ENCODE data around the gene CD24. TPM values are rescaled to one million over a fixed set of nuclear protein-coding genes. Genes with fewer than 3 reads are reported as not detected.
"Not testable (repeated sequence)": the region's sequence is repeated elsewhere in the genome, so short reads cannot be mapped to it uniquely, and the experiment has no call there.

The CD24 gene, protein sequence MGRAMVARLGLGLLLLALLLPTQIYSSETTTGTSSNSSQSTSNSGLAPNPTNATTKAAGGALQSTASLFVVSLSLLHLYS
- total RNA-seq: 63.6 TPM
- long read RNA-seq, transcript CD24-201 (2 exons, 2,180 nt): major isoform, 19 of 31 reads
- long read RNA-seq, transcript CD24-204 (3 exons, 2,513 nt): minor isoform, 9 of 31 reads
- long read RNA-seq, partial matches to known transcripts: 2 of 31 reads
- long read RNA-seq, other reads (novel, unspliced or antisense): 1 of 31 reads

GRCh38 chr6:106974336-106974998, at the start of gene CD24:
Gene CD24, minus strand, starts transcription at chr6:106974729. Its CDS starts 83 bp downstream, at chr6:106974646.
- intact Hi-C loops (cut with DNase I): no loop called here
- no peaks in the 10 kb centered on the region for H3K9me3 ChIP-seq
- peak within 1 kb of the TSS; percentile 65 for H3K4me3 ChIP-seq
- peaks cover 41% of the 10 kb centered on the region for H3K27me3 ChIP-seq
- peak; percentile 74 for DNase-seq
- TF ChIP-seq CTCF (IDR thresholded peaks at IDR 0.05): no peak
- peak; percentile 65 for ATAC-seq
- H3K36me3 ChIP-seq: no peaks in the 10 kb centered on the region
- peaks cover 16% of the 10 kb centered on the region for H3K4me1 ChIP-seq
- peak within 1 kb of the TSS; percentile 42 for H3K27ac ChIP-seq

DNA sequence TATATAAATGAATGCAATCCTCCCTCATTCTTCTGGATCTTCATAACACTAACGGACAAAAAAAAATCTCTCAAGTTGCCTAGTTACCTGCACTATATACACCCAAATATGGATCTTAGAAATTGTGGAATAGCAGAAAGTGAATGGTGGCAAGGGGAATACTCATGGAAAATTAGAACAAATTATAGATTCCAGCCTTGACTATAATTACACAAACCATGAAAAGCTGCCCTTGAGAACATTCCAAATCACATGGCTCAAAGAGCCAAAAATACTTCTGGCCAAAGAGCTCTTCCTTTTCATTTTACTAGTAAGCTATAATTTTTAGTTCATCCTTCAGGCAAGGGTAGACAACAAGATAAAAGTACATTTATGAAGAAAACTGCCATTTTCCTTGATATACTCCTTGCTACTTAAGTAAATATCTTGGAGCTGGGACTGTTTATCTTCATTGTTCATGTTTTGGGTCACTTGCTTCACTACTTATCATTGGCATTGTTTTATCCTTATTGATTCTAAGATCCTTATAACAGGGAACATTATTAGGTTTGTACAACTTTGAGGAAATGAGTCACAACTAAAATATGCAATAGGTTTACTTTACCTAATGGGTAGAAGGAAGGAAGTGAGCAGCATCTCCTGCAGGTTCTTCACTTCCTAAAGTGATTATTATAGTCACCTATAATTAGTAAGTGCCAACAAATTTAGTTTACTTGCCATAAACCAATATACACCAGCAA, 47.1 kb upstream of the CD24 start:
- no peaks in the 10 kb centered on the region for H3K4me1 ChIP-seq
- H3K36me3 ChIP-seq: no peaks in the 10 kb centered on the region
- TF ChIP-seq CTCF (IDR thresholded peaks at IDR 0.05): no peak
- no peak overlapping the region for H3K4me3 ChIP-seq
- no peak overlapping the region for H3K27ac ChIP-seq
- ATAC-seq: no peak
- intact Hi-C loops (cut with DNase I): no loop called here
- H3K27me3 ChIP-seq: no peaks in the 10 kb centered on the region
- H3K9me3 ChIP-seq: no peaks in the 10 kb centered on the region
- no peak for DNase-seq

- TF ChIP-seq CTCF (IDR thresholded peaks at IDR 0.05): no peak
- no peaks in the 10 kb centered on the region for H3K4me1 ChIP-seq
- ATAC-seq (no peak), DNase-seq (no peak)
- H3K36me3 ChIP-seq: no peaks in the 10 kb centered on the region
- no peaks in the 10 kb centered on the region for H3K27me3 ChIP-seq
- no peak overlapping the region for H3K4me3 ChIP-seq
- intact Hi-C loops (cut with DNase I): no loop called here
- H3K9me3 ChIP-seq: no peaks in the 10 kb centered on the region
- no peak overlapping the region for H3K27ac ChIP-seq
Measured at GRCh38 chr6:107020239-107020638, 45.7 kb upstream of the CD24 start.

DNA sequence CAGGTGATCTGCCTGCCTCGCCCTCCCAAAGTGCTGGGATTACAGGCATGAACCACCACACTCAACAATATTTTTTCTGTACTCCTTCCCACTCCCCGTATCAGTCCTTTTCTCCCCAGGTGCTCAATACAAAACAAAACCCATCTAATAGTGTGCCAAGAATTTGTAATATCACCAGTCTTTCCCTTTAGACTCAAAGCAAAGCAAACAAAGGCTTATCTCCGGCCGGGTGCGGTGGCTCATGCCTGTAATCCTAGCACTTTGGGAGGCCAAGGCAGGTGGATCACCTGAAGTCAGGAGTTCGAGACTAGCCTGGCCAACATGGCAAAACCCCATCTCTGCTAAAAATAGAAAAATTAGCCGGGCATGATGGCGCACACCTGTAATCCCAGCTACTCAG, 45.1 kb upstream of the CD24 start:
- H3K9me3 ChIP-seq; H3K27ac ChIP-seq; DNase-seq; intact Hi-C loops (cut with DNase I); H3K36me3 ChIP-seq; H3K4me1 ChIP-seq; H3K4me3 ChIP-seq; H3K27me3 ChIP-seq; ATAC-seq: not testable (repeated sequence)

- no peak for TF ChIP-seq CTCF (IDR thresholded peaks at IDR 0.05)
- ATAC-seq: no peak
- Histone ChIP-seq H3K27me3 (no peaks in the 10 kb centered on the region), H3K27ac (no peak overlapping the region), H3K4me3 (no peak overlapping the region), H3K36me3 (no peaks in the 10 kb centered on the region), H3K4me1 (no peaks in the 10 kb centered on the region), H3K9me3 (no peaks in the 10 kb centered on the region)
- DNase-seq: no peak
- intact Hi-C loops (cut with DNase I): no loop called here
Measured at GRCh38 chr6:107019047-107019446, 44.5 kb upstream of the CD24 start.

DNA sequence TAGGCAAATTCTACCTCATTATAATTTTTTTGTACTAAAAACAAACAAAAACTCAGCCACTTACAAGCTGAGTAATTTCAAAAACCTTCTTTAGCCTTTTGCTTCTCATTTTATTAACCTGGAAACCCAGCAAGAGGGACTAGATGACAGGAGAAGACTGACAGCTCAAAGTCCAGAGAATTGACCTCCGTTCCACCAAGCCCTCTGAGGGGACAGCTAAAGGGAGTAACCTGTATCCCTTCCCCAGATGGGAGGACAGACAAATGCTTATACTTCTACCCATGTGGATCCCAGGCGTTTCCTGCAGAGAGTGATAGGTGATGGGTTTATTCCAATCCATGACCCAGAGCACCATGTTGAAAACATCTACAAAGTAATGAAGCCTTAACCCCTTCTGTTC, 35.0 kb upstream of the CD24 start:
- Histone ChIP-seq H3K27me3 (no peaks in the 10 kb centered on the region), H3K36me3 (no peaks in the 10 kb centered on the region), H3K4me1 (no peaks in the 10 kb centered on the region), H3K27ac (no peak overlapping the region), H3K4me3 (no peak overlapping the region), H3K9me3 (no peaks in the 10 kb centered on the region)
- ATAC-seq (no peak), DNase-seq (no peak)
- TF ChIP-seq CTCF (IDR thresholded peaks at IDR 0.05): no peak
- intact Hi-C loops (cut with DNase I): no loop called here
